H1 (cell line): Measurements from ENCODE around the gene SNRNP70.
"Not testable (repeated sequence)": the region's sequence is repeated elsewhere in the genome, so short reads cannot be mapped to it uniquely, and the experiment has no call there.

Experiments used
- BCL11A ChIP-seq, 2 experiments: IDR thresholded peaks; one replicate each; pipeline ENCODE4 v1.6.1; 2011; ENCODE audit warnings: low read depth in 2 of 2, low read length in 2 of 2, mild to moderate bottlenecking in 2 of 2
- CBX8 ChIP-seq: fragments of 300-800, 300-1000 bp; sonication (generic); IDR thresholded peaks from 2 replicates; pipeline ENCODE4 v1.7.1; 2016; ENCODE audit warnings: low read depth, low read length, borderline replicate concordance
- CTCF ChIP-seq, 3 experiments: IDR thresholded peaks; 1 replicate in 2 of 3; 2 replicates in 1 of 3; pipeline versions ENCODE4 v1.5.1 to v1.6.1; 2011; ENCODE audit warnings: low read length in 3 of 3, mild to moderate bottlenecking in 3 of 3, inconsistent platforms in 2 of 3, low read depth in 1 of 3, moderate library complexity in 1 of 3; ENCODE audit not compliant: insufficient read depth in 1 of 3; ENCODE audit errors: control extremely low read depth in 1 of 3
- EP300 ChIP-seq, 2 experiments: IDR thresholded peaks; 1 replicate in 1 of 2; 2 replicates in 1 of 2; pipeline ENCODE4 v1.6.1; 2011 to 2012; ENCODE audit warnings: low read depth in 2 of 2, low read length in 2 of 2, mild to moderate bottlenecking in 2 of 2, borderline replicate concordance in 1 of 2, inconsistent platforms in 1 of 2, moderate library complexity in 1 of 2
- EZH2 ChIP-seq: fragments of 200-600 bp; sonication (generic); IDR thresholded peaks from 2 replicates; pipeline ENCODE4 v1.7.1; 2012; ENCODE audit warnings: low read depth, mild to moderate bottlenecking, moderate library complexity, low read length, inconsistent platforms; ENCODE audit not compliant: severe bottlenecking
- FOSL1 ChIP-seq: IDR thresholded peaks from 2 replicates; pipeline ENCODE4 v1.6.1; 2011; ENCODE audit warnings: mild to moderate bottlenecking, low read depth, low read length, moderate library complexity; ENCODE audit not compliant: insufficient read depth
- GABPA ChIP-seq: IDR thresholded peaks from 2 replicates; pipeline ENCODE4 v1.6.1; 2011; ENCODE audit warnings: mild to moderate bottlenecking, low read length, moderate library complexity, borderline replicate concordance; ENCODE audit not compliant: insufficient read depth
- MAX ChIP-seq: IDR thresholded peaks from 2 replicates; pipeline ENCODE4 v1.6.1; 2012; ENCODE audit warnings: inconsistent platforms
- POLR2A ChIP-seq, 2 experiments: IDR thresholded peaks; 1 replicate in 1 of 2; 2 replicates in 1 of 2; pipeline ENCODE4 v1.6.1; 2011; ENCODE audit warnings: low read depth in 2 of 2, low read length in 2 of 2, mild to moderate bottlenecking in 2 of 2; ENCODE audit errors: control extremely low read depth in 1 of 2
- SIN3A ChIP-seq, 2 experiments: IDR thresholded peaks in 1 of 2; conservative IDR thresholded peaks in 1 of 2; 2 replicates each; pipeline ENCODE4 v1.6.1; 2011 to 2012; ENCODE audit warnings: low read length in 2 of 2, improper control_type of control experiment in 1 of 2, low read depth in 1 of 2, mild to moderate bottlenecking in 1 of 2
- YY1 ChIP-seq: IDR thresholded peaks from 2 replicates; pipeline ENCODE4 v1.6.1; 2011; ENCODE audit warnings: low read depth, mild to moderate bottlenecking, low read length

GRCh38 chr19:49050376-49051033 is 34.7 kb upstream of the SNRNP70 start:
- TF ChIP-seq POLR2A (IDR thresholded peaks at IDR 0.05; ENCODE audit: control extremely low read depth in 1 of 2, low read depth in 2 of 2, low read length in 2 of 2); CTCF (IDR thresholded peaks at IDR 0.05; ENCODE audit: control extremely low read depth in 1 of 3, insufficient read depth in 1 of 3, low read depth in 1 of 3, low read length in 3 of 3); YY1; SIN3A (conservative IDR thresholded peaks at IDR 0.05 in 1 of 2, IDR thresholded peaks at IDR 0.05 in 1 of 2; ENCODE audit: low read depth in 1 of 2, low read length in 2 of 2); EZH2; CBX8; GABPA; BCL11A (IDR thresholded peaks at IDR 0.05; ENCODE audit: low read depth in 2 of 2, low read length in 2 of 2); FOSL1; EP300 (IDR thresholded peaks at IDR 0.05; ENCODE audit: borderline replicate concordance in 1 of 2, low read depth in 2 of 2, low read length in 2 of 2); MAX: not testable (repeated sequence)
